Umbilical cord (tissue), 2 donors: ENCODE data around the gene PRRT3. TPM values are rescaled to one million over a fixed set of nuclear protein-coding genes. Genes with fewer than 3 reads are reported as not detected.
"Not testable (repeated sequence)": the region's sequence is repeated elsewhere in the genome, so short reads cannot be mapped to it uniquely, and the experiment has no call there.

Experiments
- DNase-seq: peaks from one replicate; pipeline ENCODE4 v3.0.0-alpha.2; 2015; ENCODE audit warnings: low spot score
- total RNA-seq: library from RNA; depleted of rRNA; stranded (reverse); fragments of >200 nt; gene quantifications from one replicate; pipeline ENCODE4 v1.2.3, GENCODE V29; 2014; ENCODE audit warnings: low replicate concordance; ENCODE audit not compliant: insufficient read depth

Gene PRRT3
- total RNA-seq, 1 donor from 2014 or later, result 0.24 TPM

DNA sequence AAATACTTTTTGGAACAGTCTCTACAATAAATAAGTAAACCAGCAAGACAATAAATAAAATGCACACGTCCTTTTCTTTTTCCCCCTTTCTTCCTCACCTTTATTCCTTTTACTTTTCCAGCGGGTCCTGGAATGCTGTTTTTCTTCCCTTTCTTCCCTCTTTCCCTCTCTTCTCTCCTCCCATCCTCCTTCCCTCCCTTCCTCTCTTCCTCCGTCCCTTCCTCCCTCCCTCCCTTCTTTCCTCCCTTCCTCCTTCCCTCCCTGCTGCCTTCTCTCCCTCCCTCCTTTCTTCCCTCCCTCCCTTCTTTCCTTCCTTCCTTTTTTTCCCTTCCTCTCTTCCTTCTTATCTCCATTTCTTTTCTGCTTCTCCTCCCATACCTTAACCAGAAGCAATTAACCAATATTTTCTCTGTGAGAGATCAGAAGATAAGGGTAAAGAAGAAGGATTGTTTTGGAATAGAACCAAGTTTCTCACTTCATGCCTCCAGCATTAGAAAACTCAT, 52.9 kb downstream of the PRRT3 start:
- no peak for DNase-seq

DNA sequence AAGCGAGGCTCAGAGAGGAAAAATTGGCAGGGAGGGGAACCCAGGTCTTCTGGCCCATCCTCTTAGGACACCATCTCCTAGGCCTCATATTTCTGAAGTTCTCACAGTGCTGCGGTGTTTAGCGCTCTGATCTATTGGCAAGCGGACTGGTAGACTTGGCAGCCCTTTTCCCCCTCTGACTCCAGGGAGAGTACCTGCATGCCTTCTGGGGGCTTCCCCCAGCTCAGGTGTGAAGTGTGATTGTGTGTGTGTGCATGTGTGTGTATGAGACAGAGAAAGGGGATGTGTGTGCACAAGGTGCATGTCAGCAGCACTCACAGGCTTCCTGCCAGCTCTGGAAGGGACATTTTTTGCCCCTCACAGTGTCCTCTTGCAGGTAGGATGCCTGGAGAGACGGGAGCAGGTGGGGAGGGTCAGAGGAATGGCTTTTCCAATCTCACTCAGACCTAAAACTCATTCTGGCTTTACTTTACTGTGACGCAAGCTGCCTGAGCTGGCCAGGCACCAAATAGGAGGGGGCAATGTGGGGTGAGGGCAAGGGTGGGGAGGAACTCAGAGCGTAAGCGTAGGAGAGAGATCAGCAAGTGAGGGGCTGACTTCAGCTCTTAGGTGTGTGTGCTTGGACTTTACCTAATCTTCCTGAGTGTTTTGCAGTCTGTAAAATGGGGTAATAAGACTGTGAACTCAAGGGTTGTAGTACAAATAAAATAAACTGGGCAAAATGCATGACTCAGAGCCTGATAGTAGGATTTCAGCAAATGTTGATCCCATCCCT, 53.6 kb downstream of the PRRT3 start:
- DNase-seq, result no peak

DNA sequence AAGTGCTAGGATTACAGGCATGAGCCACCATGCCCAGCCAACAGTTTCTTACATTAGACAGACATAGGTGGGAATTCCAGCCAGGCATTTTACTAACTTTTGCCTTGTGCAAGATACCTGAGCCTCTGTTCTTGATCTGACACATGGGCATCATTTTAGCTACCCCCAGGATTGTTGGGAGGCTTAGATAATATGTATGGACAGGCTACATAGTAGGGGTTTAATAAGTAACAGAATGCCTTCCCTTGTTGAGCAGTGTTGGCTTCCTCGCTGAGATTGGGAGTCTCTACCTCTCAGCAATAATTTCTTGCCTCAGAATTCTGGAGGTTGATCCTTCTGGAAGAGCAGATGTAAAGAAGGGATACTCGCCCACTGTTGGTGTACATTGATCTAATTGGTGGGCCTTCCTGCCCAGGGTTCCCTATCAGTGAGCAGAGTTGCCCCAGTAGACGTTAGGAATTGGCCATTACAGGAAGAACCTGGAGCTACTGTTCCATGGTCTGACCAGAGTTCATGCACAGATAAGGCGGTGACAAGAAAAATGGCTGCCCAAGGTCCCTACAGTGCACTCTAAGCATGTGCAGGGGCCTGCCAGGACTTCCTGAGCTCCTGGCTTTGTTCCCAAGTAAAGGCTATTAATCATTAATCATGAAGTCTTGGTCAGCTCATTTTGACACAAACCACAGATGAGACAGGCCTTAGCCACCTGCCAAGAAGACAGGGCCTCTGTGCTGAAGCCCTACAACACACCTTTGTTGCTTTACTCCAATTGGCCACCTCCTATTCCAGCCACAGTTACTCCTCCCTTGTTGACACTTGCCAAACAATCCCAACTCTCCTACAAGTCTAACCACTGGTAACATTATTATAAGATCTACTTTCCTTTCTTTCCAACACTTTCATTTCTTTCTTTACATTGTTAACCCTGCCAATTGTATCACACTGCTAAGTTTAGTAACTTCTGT, 54.5 kb downstream of the PRRT3 start:
- DNase-seq, result no peak

DNA sequence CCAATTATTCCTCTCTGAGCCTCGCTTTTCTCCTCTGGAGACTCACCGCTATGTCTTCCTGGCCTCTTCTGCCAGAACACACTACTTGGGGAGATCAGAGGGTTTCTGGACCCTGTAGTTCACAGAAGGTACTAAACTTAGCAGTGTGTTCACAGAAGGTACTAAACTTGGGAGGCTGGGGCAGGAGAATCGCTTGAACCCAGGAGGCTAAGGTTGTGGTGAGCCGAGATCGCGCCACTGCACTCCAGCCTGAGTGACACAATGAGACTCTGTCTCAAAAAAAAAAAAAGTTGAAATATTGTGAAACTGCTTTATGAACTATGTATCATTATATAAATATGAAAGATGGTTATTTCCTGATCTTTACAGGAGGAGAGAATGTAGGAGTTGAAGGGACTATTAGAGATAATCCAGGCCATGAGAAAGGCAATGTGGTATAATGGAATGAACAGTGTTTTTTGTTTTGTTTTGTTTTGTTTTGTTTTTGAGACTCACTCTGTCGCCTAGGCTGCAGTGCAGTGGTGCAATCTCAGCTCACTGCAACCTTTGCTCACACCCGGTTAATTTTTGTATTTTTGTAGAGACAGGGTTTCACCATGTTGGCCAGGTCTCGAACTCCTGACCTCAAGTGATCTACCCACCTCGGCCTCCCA, 55.3 kb downstream of the PRRT3 start:
- not testable (repeated sequence) for DNase-seq

DNA sequence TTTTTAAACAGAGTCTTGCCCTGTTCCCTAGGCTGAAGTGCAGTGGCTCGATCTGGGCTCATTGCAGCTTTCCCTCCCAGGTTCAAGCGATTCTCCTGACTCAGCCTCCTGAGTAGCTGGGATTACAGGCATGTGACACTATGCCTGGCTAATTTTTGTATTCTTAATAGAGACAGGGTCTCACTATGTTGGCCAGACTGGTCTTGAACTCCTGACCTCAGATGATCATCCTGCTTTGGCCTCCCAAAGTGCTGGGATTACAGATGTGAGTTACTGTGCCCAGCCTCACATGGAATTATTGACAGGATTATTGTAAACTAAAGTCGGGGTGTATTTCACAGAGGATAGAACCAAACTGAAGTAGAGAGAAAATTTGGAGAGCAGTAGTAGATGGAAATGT, 56.5 kb downstream of the PRRT3 start:
- not testable (repeated sequence) for DNase-seq

Other genes with a start within 250 kb of the PRRT3 start
- not detected for gene CPNE9, start 248.6 kb downstream of the PRRT3 start, total RNA-seq
- gene BRPF1, start 220.7 kb downstream of the PRRT3 start, total RNA-seq, result 10.4 TPM
- 17.8 TPM for gene OGG1, start 202.5 kb downstream of the PRRT3 start, total RNA-seq
- 16.4 TPM for gene CAMK1, start 182.5 kb downstream of the PRRT3 start, total RNA-seq
- 43.3 TPM for gene TADA3, start 159.9 kb downstream of the PRRT3 start, total RNA-seq
- gene ARPC4, start 159.3 kb downstream of the PRRT3 start, total RNA-seq, result 154 TPM
- gene TTLL3, start 142.1 kb downstream of the PRRT3 start, total RNA-seq, result 10.4 TPM
- gene RPUSD3, start 108.4 kb downstream of the PRRT3 start, total RNA-seq, result 10.4 TPM
- gene CIDEC, start 72.2 kb downstream of the PRRT3 start, total RNA-seq, result 4.6 TPM
- gene JAGN1, start 61.8 kb downstream of the PRRT3 start, total RNA-seq, result 13.2 TPM
- gene IL17RE, start 49.6 kb downstream of the PRRT3 start, total RNA-seq, result 0.72 TPM
- 39.2 TPM for gene IL17RC, start 35.3 kb downstream of the PRRT3 start, total RNA-seq
- gene CRELD1, start 18.6 kb downstream of the PRRT3 start, total RNA-seq, result 31.5 TPM
- gene EMC3, start 34.4 kb upstream of the PRRT3 start, total RNA-seq, result 35.2 TPM
- 2.6 TPM for gene FANCD2, start 74.0 kb upstream of the PRRT3 start, total RNA-seq
- gene FANCD2OS, start 155.8 kb upstream of the PRRT3 start, total RNA-seq, result 1.7 TPM
- gene BRK1, start 163.3 kb upstream of the PRRT3 start, total RNA-seq, result 115 TPM
- 58.5 TPM for gene VHL, start 189.4 kb upstream of the PRRT3 start, total RNA-seq
- 2.9 TPM for gene IRAK2, start 212.5 kb upstream of the PRRT3 start, total RNA-seq